Mesenchymal stem cell (in vitro differentiated cells and primary cell): ENCODE measurements around the gene NAALADL2.

ENCODE experiments used
- DNase-seq: peaks from one replicate; pipeline ENCODE4 v3.0.0-alpha.2; 2013
- H2AFZ ChIP-seq: one replicate; pipeline ENCODE4 v1.6.1; 2013; ENCODE audit warnings: low read depth, mild to moderate bottlenecking, control low read depth, inconsistent platforms, low read length, moderate library complexity
- H2AK5ac ChIP-seq: 2 replicates; pipeline ENCODE4 v1.6.1; 2013; ENCODE audit warnings: low read length, moderate library complexity, mild to moderate bottlenecking, inconsistent platforms; ENCODE audit not compliant: severe bottlenecking
- H2BK120ac ChIP-seq: one replicate; pipeline ENCODE4 v1.6.1; 2013; ENCODE audit warnings: low read depth, mild to moderate bottlenecking, inconsistent platforms, low read length, moderate library complexity
- H2BK12ac ChIP-seq, 2 experiments: one replicate each; pipeline ENCODE4 v1.6.1; 2013; ENCODE audit warnings: inconsistent platforms in 2 of 2, low read length in 2 of 2, mild to moderate bottlenecking in 2 of 2, moderate library complexity in 2 of 2, control low read depth in 1 of 2
- H2BK15ac ChIP-seq: one replicate; pipeline ENCODE4 v1.6.1; 2013; ENCODE audit warnings: mild to moderate bottlenecking, low read depth, inconsistent platforms; ENCODE audit not compliant: poor library complexity, severe bottlenecking
- H2BK5ac ChIP-seq: 2 replicates; pipeline ENCODE4 v1.6.1; 2013; ENCODE audit warnings: low read depth, mild to moderate bottlenecking, low read length, control low read depth, inconsistent platforms; ENCODE audit not compliant: poor library complexity, severe bottlenecking
- H3K14ac ChIP-seq, 2 experiments: one replicate each; pipeline ENCODE4 v1.6.1; 2013; ENCODE audit warnings: inconsistent platforms in 2 of 2, low read length in 2 of 2, control low read depth in 1 of 2, mild to moderate bottlenecking in 1 of 2, moderate library complexity in 1 of 2
- H3K18ac ChIP-seq, 2 experiments: one replicate each; pipeline ENCODE4 v1.6.1; 2013; ENCODE audit warnings: inconsistent platforms in 2 of 2, low read length in 2 of 2, control low read depth in 1 of 2, low read depth in 1 of 2, mild to moderate bottlenecking in 1 of 2
- H3K23ac ChIP-seq, 2 experiments: one replicate each; pipeline ENCODE4 v1.6.1; 2013; ENCODE audit warnings: inconsistent platforms in 2 of 2, low read length in 2 of 2, mild to moderate bottlenecking in 2 of 2, moderate library complexity in 2 of 2, control low read depth in 1 of 2
- H3K27ac ChIP-seq: 2 replicates; pipeline ENCODE4 v1.5.1; 2013; ENCODE audit warnings: mild to moderate bottlenecking, moderate library complexity, low read length, control low read depth, inconsistent platforms; ENCODE audit not compliant: poor library complexity, severe bottlenecking
- H3K27me3 ChIP-seq, 2 experiments: 2 replicates each; pipeline versions ENCODE4 v1.6.1 to v1.7.0; 2013; ENCODE audit warnings: low read length in 2 of 2, mild to moderate bottlenecking in 2 of 2, moderate library complexity in 2 of 2, control low read depth in 1 of 2, inconsistent platforms in 1 of 2; ENCODE audit not compliant: control insufficient read depth in 1 of 2, insufficient read depth in 1 of 2
- H3K36me3 ChIP-seq, 2 experiments: 2 replicates each; pipeline versions ENCODE4 v1.6.1 to v1.7.0; 2013; ENCODE audit warnings: low read length in 2 of 2, control low read depth in 1 of 2, inconsistent platforms in 1 of 2, low read depth in 1 of 2, mild to moderate bottlenecking in 1 of 2; ENCODE audit not compliant: insufficient read depth in 2 of 2, control insufficient read depth in 1 of 2
- H3K4ac ChIP-seq, 2 experiments: one replicate each; pipeline ENCODE4 v1.6.1; 2013; ENCODE audit warnings: inconsistent platforms in 2 of 2, low read length in 2 of 2, mild to moderate bottlenecking in 2 of 2, moderate library complexity in 2 of 2, control low read depth in 1 of 2, low read depth in 1 of 2
- H3K4me1 ChIP-seq: 2 replicates; pipeline ENCODE4 v1.6.1; 2013; ENCODE audit warnings: low read depth, low read length, control low read depth; ENCODE audit not compliant: control insufficient read depth, insufficient read depth
- H3K4me2 ChIP-seq: 2 replicates; pipeline ENCODE4 v1.6.1; 2013; ENCODE audit warnings: low read length, mild to moderate bottlenecking, inconsistent platforms; ENCODE audit not compliant: poor library complexity, severe bottlenecking
- H3K4me3 ChIP-seq, 2 experiments: 2 replicates each; pipeline versions ENCODE4 v1.5.1 to v1.7.0; 2013; ENCODE audit warnings: low read length in 2 of 2, mild to moderate bottlenecking in 2 of 2, control low read depth in 1 of 2, low read depth in 1 of 2; ENCODE audit not compliant: insufficient read depth in 1 of 2
- H3K79me1 ChIP-seq: replicated peaks from 2 replicates; pipeline ENCODE4 v1.6.1; 2013; ENCODE audit warnings: mild to moderate bottlenecking, control low read depth, low read length, inconsistent platforms; ENCODE audit not compliant: poor library complexity, severe bottlenecking
- H3K9ac ChIP-seq: 2 replicates; pipeline ENCODE4 v1.7.0; 2013; ENCODE audit warnings: mild to moderate bottlenecking, low read length, moderate library complexity
- H3K9me3 ChIP-seq: 2 replicates; pipeline ENCODE4 v1.7.0; 2013; ENCODE audit warnings: mild to moderate bottlenecking, low read length; ENCODE audit not compliant: control insufficient read depth
- H4K8ac ChIP-seq: one replicate; pipeline ENCODE4 v1.6.1; 2013; ENCODE audit warnings: inconsistent platforms, mild to moderate bottlenecking, low read length, moderate library complexity
- H4K91ac ChIP-seq: one replicate; pipeline ENCODE4 v1.6.1; 2013; ENCODE audit warnings: mild to moderate bottlenecking, low read length, inconsistent platforms
- WGBS: methylation state at CpG from one replicate; pipeline ENCODE4 v1.1.7; 2013; ENCODE audit warnings: mixed read lengths; 5-methylcytosine and 5-hydroxymethylcytosine counted together

The NAALADL2 gene

DNA sequence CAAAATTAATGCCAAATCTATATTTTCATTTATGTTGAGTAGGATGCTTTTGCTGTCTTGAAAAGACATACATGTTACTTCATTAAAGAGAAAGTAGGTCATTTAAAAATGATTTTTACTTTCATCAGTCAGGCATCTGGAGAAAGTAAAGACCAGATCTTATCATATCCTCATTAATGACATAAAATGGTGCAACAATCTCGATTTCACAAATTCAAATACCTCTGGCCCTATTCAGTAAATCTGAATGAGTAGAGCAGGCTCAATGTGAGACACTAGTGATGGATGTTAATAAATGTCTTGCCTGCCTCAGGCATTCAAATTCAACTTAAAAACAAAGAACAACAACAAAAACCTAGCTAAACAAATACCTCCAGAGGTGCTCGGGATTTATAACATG lies 714.1 kb downstream of the NAALADL2 start:
- H2BK120ac ChIP-seq = no peak overlapping the region
- H3K27me3 ChIP-seq = no peaks in the 10 kb centered on the region
- H2AK5ac ChIP-seq = no peak overlapping the region
- no peak overlapping the region for H3K4me3 ChIP-seq
- no peak overlapping the region for H3K14ac ChIP-seq
- H3K27ac ChIP-seq = no peak overlapping the region
- no peak overlapping the region for H2BK12ac ChIP-seq
- no peak overlapping the region for H3K18ac ChIP-seq
- no peak overlapping the region for H3K9ac ChIP-seq
- no CpG with 5 or more reads among the region's 2 CpGs for WGBS
- no peak overlapping the region for H4K91ac ChIP-seq
- no peak overlapping the region for H2AFZ ChIP-seq
- H3K4ac ChIP-seq = no peak overlapping the region
- H3K36me3 ChIP-seq = no peaks in the 10 kb centered on the region
- H3K79me1 ChIP-seq = no peaks in the 10 kb centered on the region
- no peaks in the 10 kb centered on the region for H3K9me3 ChIP-seq
- no peak for DNase-seq
- no peak overlapping the region for H2BK5ac ChIP-seq
- no peaks in the 10 kb centered on the region for H3K4me1 ChIP-seq
- no peak overlapping the region for H4K8ac ChIP-seq
- H2BK15ac ChIP-seq = no peak overlapping the region
- H3K4me2 ChIP-seq = no peak overlapping the region
- H3K23ac ChIP-seq = no peak overlapping the region

DNA sequence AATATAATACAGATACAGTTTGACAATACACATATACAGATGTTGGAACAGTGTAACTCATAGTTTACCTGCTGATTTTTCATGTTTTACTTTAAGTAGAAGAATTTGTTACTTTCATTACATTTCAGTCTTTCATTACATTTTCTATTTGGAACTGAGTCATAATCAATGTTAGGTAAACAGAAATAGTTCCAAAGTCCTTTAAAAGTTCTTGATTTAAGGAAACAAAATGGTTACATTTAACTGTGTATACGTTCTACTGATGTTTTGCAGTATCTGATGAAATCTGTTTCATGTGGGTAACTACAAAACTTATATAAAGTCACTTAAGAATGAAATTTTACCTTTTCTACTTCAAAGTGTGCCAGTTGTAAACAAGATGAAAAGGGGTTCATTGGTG lies 721.2 kb downstream of the NAALADL2 start:
- Histone ChIP-seq H4K8ac (no peak overlapping the region), H3K9me3 (no peaks in the 10 kb centered on the region), H2AK5ac (no peak overlapping the region), H4K91ac (no peak overlapping the region), H3K79me1 (no peaks in the 10 kb centered on the region), H3K4me2 (no peak overlapping the region), H3K4me1 (no peaks in the 10 kb centered on the region), H3K4me3 (no peak overlapping the region), H3K27ac (no peak overlapping the region), H2BK120ac (no peak overlapping the region), H3K9ac (no peak overlapping the region), H3K23ac (no peak overlapping the region), H2BK15ac (no peak overlapping the region), H2BK5ac (no peak overlapping the region), H2BK12ac (no peak overlapping the region), H3K4ac (no peak overlapping the region), H3K27me3 (no peaks in the 10 kb centered on the region), H3K18ac (no peak overlapping the region), H3K36me3 (no peaks in the 10 kb centered on the region), H2AFZ (no peak overlapping the region), H3K14ac (no peak overlapping the region)
- WGBS = no CpG with 5 or more reads among the region's 1 CpG
- no peak for DNase-seq

- WGBS = no CpG with 5 or more reads among the region's 2 CpGs
- H2BK5ac ChIP-seq = no peak overlapping the region
- no peaks in the 10 kb centered on the region for H3K36me3 ChIP-seq
- H2BK15ac ChIP-seq = no peak overlapping the region
- H3K27me3 ChIP-seq = no peaks in the 10 kb centered on the region
- H3K9ac ChIP-seq = no peak overlapping the region
- H3K4me2 ChIP-seq = no peak overlapping the region
- H3K23ac ChIP-seq = no peak overlapping the region
- no peak overlapping the region for H2AFZ ChIP-seq
- H2BK120ac ChIP-seq = no peak overlapping the region
- peak; percentile 79 for DNase-seq
- H3K4ac ChIP-seq = no peak overlapping the region
- H4K8ac ChIP-seq = no peak overlapping the region
- H2AK5ac ChIP-seq = no peak overlapping the region
- no peak overlapping the region for H3K4me3 ChIP-seq
- H3K4me1 ChIP-seq = no peaks in the 10 kb centered on the region
- H4K91ac ChIP-seq = no peak overlapping the region
- no peak overlapping the region for H3K27ac ChIP-seq
- H3K9me3 ChIP-seq = no peaks in the 10 kb centered on the region
- no peak overlapping the region for H2BK12ac ChIP-seq
- H3K14ac ChIP-seq = no peak overlapping the region
- H3K18ac ChIP-seq = no peak overlapping the region
- no peaks in the 10 kb centered on the region for H3K79me1 ChIP-seq
Measured at GRCh38 chr3:175585898-175586297, 726.8 kb downstream of the NAALADL2 start.

GRCh38 chr3:175590745-175591144 lies 731.6 kb downstream of the NAALADL2 start:
- Histone ChIP-seq H2AK5ac (no peak overlapping the region), H4K91ac (no peak overlapping the region), H3K27me3 (no peaks in the 10 kb centered on the region), H3K36me3 (no peaks in the 10 kb centered on the region), H3K79me1 (no peaks in the 10 kb centered on the region), H2BK12ac (no peak overlapping the region), H3K4me2 (no peak overlapping the region), H3K9me3 (peaks cover 11% of the 10 kb centered on the region), H2BK5ac (no peak overlapping the region), H3K4ac (no peak overlapping the region), H3K18ac (no peak overlapping the region), H3K27ac (no peak overlapping the region), H2BK120ac (no peak overlapping the region), H3K23ac (no peak overlapping the region), H3K14ac (no peak overlapping the region), H3K4me1 (no peaks in the 10 kb centered on the region), H2AFZ (no peak overlapping the region), H2BK15ac (no peak overlapping the region), H3K4me3 (no peak overlapping the region), H3K9ac (no peak overlapping the region), H4K8ac (no peak overlapping the region)
- no peak for DNase-seq
- WGBS = 99% methylated on average over 3 of the region's 3 CpGs
